GM12878 (cell line): ENCODE results near the gene RAP1A. TPM values are rescaled to one million over a fixed set of nuclear protein-coding genes. Genes with fewer than 3 reads are reported as not detected.

Experiments used
- ATAC-seq: fragments of 200-7000 bp; cut with Tn5 transposase; 3 replicates; pipeline ENCODE4 v1.9.1; 2020; ENCODE audit warnings: mild to moderate bottlenecking, moderate library complexity
- BruUV-seq: library from RNA; stranded (reverse); fragments of 400-500 nt; replicated peaks from 2 replicates; lab custom pipeline; 2021; lab: Mats Ljungman, UMichigan
- CTCF ChIA-PET: fragments of 300-600 bp; sonication (Branson Sonifier 250); formaldehyde crosslinking; extraction: SDS; loops from one replicate; lab custom pipeline; 2021; ENCODE audit warnings: inconsistent platforms; lab: Yijun Ruan, JAX
- POLR2A ChIA-PET: fragments of 350-600 bp; formaldehyde crosslinking; extraction: SDS; loops from one replicate; lab custom pipeline; 2021; ENCODE audit warnings: inconsistent platforms; lab: Charles Lee
- RAD21 ChIA-PET: fragments of 300-600 bp; sonication (Branson Sonifier 250); formaldehyde crosslinking; loops from one replicate; lab custom pipeline; 2023; ENCODE audit warnings: antibody characterized with exemption; ENCODE audit not compliant: unreplicated experiment; lab: Charles Lee
- SMC1A ChIA-PET: fragments of 300-600 bp; sonication (Branson Sonifier 250); formaldehyde crosslinking; loops from one replicate; lab custom pipeline; 2023; ENCODE audit not compliant: unreplicated experiment, uncharacterized antibody; lab: Charles Lee
- DNase-seq: peaks from one replicate; pipeline ENCODE4 v3.0.0-alpha.2; 2011; ENCODE audit warnings: low read depth, low spot score
- FAIRE-seq: peaks from 3 replicates; lab custom pipeline; 2011; peaks lifted over from hg19 to GRCh38; lab: Jason Lieb, UNC
- H2AFZ ChIP-seq: 2 replicates; pipeline ENCODE4 v1.6.0; 2011; ENCODE audit warnings: low read depth, low read length, control low read depth; ENCODE audit not compliant: control insufficient read depth
- H3K27ac ChIP-seq: 2 replicates; pipeline ENCODE4 v1.5.1; 2011; ENCODE audit warnings: control low read depth; ENCODE audit not compliant: control insufficient read depth, insufficient read depth
- H3K27me3 ChIP-seq, 2 experiments: replicated peaks in 1 of 2; 2 replicates each; pipeline versions ENCODE4 v1.6.0 to v1.6.1; 2011; ENCODE audit warnings: low read length in 1 of 2; ENCODE audit not compliant: control insufficient read depth in 2 of 2, insufficient read depth in 2 of 2
- H3K36me3 ChIP-seq, 2 experiments: 2 replicates each; pipeline ENCODE4 v1.5.1; 2011; ENCODE audit warnings: low read length in 1 of 2; ENCODE audit not compliant: control insufficient read depth in 2 of 2, insufficient read depth in 2 of 2
- H3K4me1 ChIP-seq: 2 replicates; pipeline ENCODE4 v1.6.1; 2011; ENCODE audit warnings: mild to moderate bottlenecking, low read length, moderate library complexity, mixed read lengths; ENCODE audit not compliant: control insufficient read depth, insufficient read depth
- H3K4me2 ChIP-seq: 2 replicates; pipeline ENCODE4 v1.6.0; 2011; ENCODE audit warnings: control low read depth; ENCODE audit not compliant: control insufficient read depth, insufficient read depth
- H3K4me3 ChIP-seq: fragments of 200-600 bp; sonication (generic); 2 replicates; pipeline ENCODE4 v1.5.1; 2016
- H3K79me2 ChIP-seq: 2 replicates; pipeline ENCODE4 v1.6.0; 2011; ENCODE audit warnings: low read length; ENCODE audit not compliant: control insufficient read depth, insufficient read depth
- H3K9ac ChIP-seq: 2 replicates; pipeline ENCODE4 v1.8.0; 2011; ENCODE audit warnings: low read length, control low read depth, mixed read lengths; ENCODE audit not compliant: control insufficient read depth, insufficient read depth
- H3K9me3 ChIP-seq: replicated peaks from 3 replicates; pipeline ENCODE4 v1.5.1; 2011; ENCODE audit warnings: mild to moderate bottlenecking, low read length; ENCODE audit not compliant: control insufficient read depth, insufficient read depth
- H4K20me1 ChIP-seq: 2 replicates; pipeline ENCODE4 v1.6.0; 2011; ENCODE audit not compliant: control insufficient read depth, insufficient read depth
- E4F1 ChIP-seq: fragments of 450-650 bp; IDR thresholded peaks from 2 replicates; pipeline ENCODE4 v1.6.1; 2018; ENCODE audit warnings: borderline replicate concordance, mild to moderate bottlenecking; ENCODE audit not compliant: partially characterized antibody
- EZH2 ChIP-seq: IDR thresholded peaks from 2 replicates; pipeline ENCODE4 v1.6.1; 2012; ENCODE audit warnings: low read depth, mild to moderate bottlenecking, control low read depth, inconsistent platforms, low read length, borderline replicate concordance; ENCODE audit not compliant: control insufficient read depth
- FOXK2 ChIP-seq: fragments of 450-650 bp; IDR thresholded peaks from 2 replicates; pipeline ENCODE4 v1.6.1; 2017; ENCODE audit warnings: mild to moderate bottlenecking, moderate library complexity
- FOXM1 ChIP-seq: IDR thresholded peaks from 2 replicates; pipeline ENCODE4 v1.6.1; 2012; ENCODE audit warnings: low read depth, mild to moderate bottlenecking, inconsistent platforms, low read length, moderate library complexity
- HDAC6 ChIP-seq: fragments of 200-600 bp; sonication (generic); IDR thresholded peaks from one replicate; pipeline ENCODE4 v1.8.0; 2017; ENCODE audit warnings: antibody characterized with exemption; ENCODE audit not compliant: unreplicated experiment
- RFX5 ChIP-seq: IDR thresholded peaks from 2 replicates; pipeline ENCODE4 v1.6.1; 2011; ENCODE audit warnings: low read depth, low read length, improper control_type of control experiment
- SKIL ChIP-seq: fragments of 450-650 bp; IDR thresholded peaks from 2 replicates; pipeline ENCODE4 v1.6.1; 2017; ENCODE audit warnings: mild to moderate bottlenecking, low read depth, inconsistent platforms; ENCODE audit not compliant: poor library complexity, severe bottlenecking
- SMARCA5 ChIP-seq: fragments of 450-650 bp; IDR thresholded peaks from 2 replicates; pipeline ENCODE4 v1.6.1; 2017; ENCODE audit warnings: mild to moderate bottlenecking
- TAF1 ChIP-seq: IDR thresholded peaks from 2 replicates; pipeline ENCODE4 v1.6.1; 2011; ENCODE audit warnings: mild to moderate bottlenecking, low read depth, low read length, borderline replicate concordance
- ZBTB33 ChIP-seq: fragments of 450-650 bp; IDR thresholded peaks from 2 replicates; pipeline ENCODE4 v1.6.1; 2017; ENCODE audit warnings: mild to moderate bottlenecking
- ZZZ3 ChIP-seq: IDR thresholded peaks from 2 replicates; pipeline ENCODE4 v1.6.1; 2011; ENCODE audit warnings: low read depth; ENCODE audit not compliant: control insufficient read depth, insufficient read length
- WGBS: methylation state at CpG from one replicate; pipeline ENCODE4 v1.1.6; 2016; ENCODE audit warnings: low lambda C conversion rate; ENCODE audit not compliant: insufficient replicate concordance, insufficient coverage; ENCODE audit errors: missing lambda C conversion rate; 5-methylcytosine and 5-hydroxymethylcytosine counted together
- in situ Hi-C: fragments of 300-500 bp; cut with MboI; formaldehyde crosslinking; loops from 9 replicates; pipeline ENCODE4 v1.14.3; 2018; ENCODE audit warnings: mixed read lengths
- intact Hi-C: fragments of 100-400 bp; cut with micrococcal nuclease; formaldehyde crosslinking; loops from one replicate; pipeline ENCODE4 v1.14.2; 2022; ENCODE audit not compliant: unreplicated experiment
- polyA plus RNA-seq, 11 experiments: library from polyadenylated mRNA; depleted of rRNA in 4 of 11; unstranded in 6 of 11; stranded (reverse) in 5 of 11; fragments of >200 nt; fragmentation: Nextera tagmentation in 4 of 11; fragmentation: Illumina TruSeq in 1 of 11; extraction: Ambion mirVana in 4 of 11; extraction: Trizol in 1 of 11; gene quantifications; 1 replicate in 1 of 11; 2 replicates in 10 of 11; pipeline versions ENCODE4 v1.2.1 to v1.2.3, GENCODE V29; 2011 to 2016; ENCODE audit warnings: inconsistent platforms in 2 of 11, missing spikeins in 2 of 11, low read depth in 1 of 11
- total RNA-seq, 4 experiments: library from RNA; depleted of rRNA in 3 of 4; stranded (reverse); fragments of >200 nt in 3 of 4; fragmentation: Illumina TruSeq in 1 of 4; extraction: Trizol in 1 of 4; gene quantifications; 2 replicates each; pipeline versions ENCODE4 v1.2.1 to v1.2.3, GENCODE V29; 2013 to 2021
- TF ChIP-seq, protein P1 (sequence below): fragments of 450-650 bp; IDR thresholded peaks from 2 replicates; pipeline ENCODE4 v1.6.1; 2017; ENCODE audit warnings: mild to moderate bottlenecking, moderate library complexity

Gene RAP1A
- total and polyA plus RNA-seq, 10 of the 15 experiments (the other 5 are each of a cell fraction or from before 2014, with no cell fraction given), result 38.4 to 213 (median 86.0) TPM

DNA sequence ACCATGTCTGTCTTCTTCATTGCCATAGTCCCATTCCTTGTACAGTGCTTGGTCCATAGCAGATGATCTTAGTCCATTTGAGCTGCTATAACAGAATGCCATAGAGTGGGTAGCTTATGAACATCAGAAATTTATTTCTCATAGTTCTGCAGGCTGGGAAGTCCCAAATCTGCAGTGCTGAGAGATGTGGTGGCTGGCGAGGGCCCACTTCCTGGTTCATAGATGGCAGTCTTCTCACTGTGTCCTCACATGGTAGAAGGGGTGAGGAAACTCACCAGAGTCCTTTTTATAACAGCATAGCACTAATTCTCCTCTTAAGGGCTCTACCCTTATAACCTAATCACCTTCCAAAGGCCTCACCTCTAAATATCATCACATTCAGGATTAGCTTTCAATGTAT lies 23.1 kb upstream of the RAP1A start:
- Histone ChIP-seq H4K20me1 (no peaks in the 10 kb centered on the region), H3K27ac (peak overlapping the region; percentile 98), H3K36me3 (no peaks in the 10 kb centered on the region), H3K4me3 (no peak overlapping the region), H2AFZ (no peak overlapping the region; the same call in 1 of the 2 replicates), H3K9me3 (no peaks in the 10 kb centered on the region), H3K27me3 (no peaks in the 10 kb centered on the region), H3K9ac (no peak overlapping the region), H3K79me2 (no peaks in the 10 kb centered on the region; the same call in none of the 2 replicates), H3K4me2 (peak overlapping the region; percentile 31), H3K4me1 (peaks cover 93% of the 10 kb centered on the region)
- BruUV-seq, result no TSS peak
- 0% methylated on average over 1 of the region's 1 CpG for WGBS
- intact Hi-C loops, result loop anchor here (1.0 kb wide), 1 partner anchor 159 kb away; the partner anchor contains the start of gene DDX20
- ChIA-PET CTCF (interaction anchor here (0.8 to 7.6 kb wide), 5 partner anchors 9 to 87 kb away, joined by 3 to 86 read pairs (median 3); no protein-coding TSS in a partner anchor), SMC1A (interaction anchor here (0.6 to 16.7 kb wide), 8 partner anchors 12 to 757 kb away, joined by 3 to 446 read pairs (median 6); partner anchors contain the start of gene RAP1A), RAD21 (interaction anchor here (0.6 to 11.4 kb wide), 4 partner anchors 27 to 379 kb away, joined by 3 to 331 read pairs (median 61); partner anchors contain the start of gene RAP1A), POLR2A (interaction anchor here (1.1 to 7.1 kb wide), 3 partner anchors 8 to 23 kb away, joined by 3 to 130 read pairs (median 5); partner anchors contain the start of gene RAP1A)
- peak; percentile 34 for ATAC-seq
- in situ Hi-C loops, result loop anchor here (5.0 to 10.0 kb wide), 2 partner anchors 82 to 374 kb away; no protein-coding TSS in a partner anchor
- DNase-seq, result no peak
- no peak for FAIRE-seq
- TF ChIP-seq FOXM1 (no peak), FOXK2 (no peak), HDAC6 (no peak), ZZZ3 (no peak), TAF1 (no peak), EZH2 (no peak), RFX5 (no peak), ZBTB33 (no peak), E4F1 (peak; percentile 21), SKIL (peak; percentile 33), SMARCA5 (no peak)
- TF ChIP-seq, protein P1, sequence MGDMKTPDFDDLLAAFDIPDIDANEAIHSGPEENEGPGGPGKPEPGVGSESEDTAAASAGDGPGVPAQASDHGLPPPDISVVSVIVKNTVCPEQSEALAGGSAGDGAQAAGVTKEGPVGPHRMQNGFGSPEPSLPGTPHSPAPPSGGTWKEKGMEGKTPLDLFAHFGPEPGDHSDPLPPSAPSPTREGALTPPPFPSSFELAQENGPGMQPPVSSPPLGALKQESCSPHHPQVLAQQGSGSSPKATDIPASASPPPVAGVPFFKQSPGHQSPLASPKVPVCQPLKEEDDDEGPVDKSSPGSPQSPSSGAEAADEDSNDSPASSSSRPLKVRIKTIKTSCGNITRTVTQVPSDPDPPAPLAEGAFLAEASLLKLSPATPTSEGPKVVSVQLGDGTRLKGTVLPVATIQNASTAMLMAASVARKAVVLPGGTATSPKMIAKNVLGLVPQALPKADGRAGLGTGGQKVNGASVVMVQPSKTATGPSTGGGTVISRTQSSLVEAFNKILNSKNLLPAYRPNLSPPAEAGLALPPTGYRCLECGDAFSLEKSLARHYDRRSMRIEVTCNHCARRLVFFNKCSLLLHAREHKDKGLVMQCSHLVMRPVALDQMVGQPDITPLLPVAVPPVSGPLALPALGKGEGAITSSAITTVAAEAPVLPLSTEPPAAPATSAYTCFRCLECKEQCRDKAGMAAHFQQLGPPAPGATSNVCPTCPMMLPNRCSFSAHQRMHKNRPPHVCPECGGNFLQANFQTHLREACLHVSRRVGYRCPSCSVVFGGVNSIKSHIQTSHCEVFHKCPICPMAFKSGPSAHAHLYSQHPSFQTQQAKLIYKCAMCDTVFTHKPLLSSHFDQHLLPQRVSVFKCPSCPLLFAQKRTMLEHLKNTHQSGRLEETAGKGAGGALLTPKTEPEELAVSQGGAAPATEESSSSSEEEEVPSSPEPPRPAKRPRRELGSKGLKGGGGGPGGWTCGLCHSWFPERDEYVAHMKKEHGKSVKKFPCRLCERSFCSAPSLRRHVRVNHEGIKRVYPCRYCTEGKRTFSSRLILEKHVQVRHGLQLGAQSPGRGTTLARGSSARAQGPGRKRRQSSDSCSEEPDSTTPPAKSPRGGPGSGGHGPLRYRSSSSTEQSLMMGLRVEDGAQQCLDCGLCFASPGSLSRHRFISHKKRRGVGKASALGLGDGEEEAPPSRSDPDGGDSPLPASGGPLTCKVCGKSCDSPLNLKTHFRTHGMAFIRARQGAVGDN, result peak; percentile 84
